ENCODE data around the gene UBE2O. TPM values are rescaled to one million over a fixed set of nuclear protein-coding genes. Genes with fewer than 3 reads are reported as not detected.

UBE2O gene
- total and polyA plus RNA-seq, 10 donors = 7.2 to 55.9 (median 30.4) TPM

DNA sequence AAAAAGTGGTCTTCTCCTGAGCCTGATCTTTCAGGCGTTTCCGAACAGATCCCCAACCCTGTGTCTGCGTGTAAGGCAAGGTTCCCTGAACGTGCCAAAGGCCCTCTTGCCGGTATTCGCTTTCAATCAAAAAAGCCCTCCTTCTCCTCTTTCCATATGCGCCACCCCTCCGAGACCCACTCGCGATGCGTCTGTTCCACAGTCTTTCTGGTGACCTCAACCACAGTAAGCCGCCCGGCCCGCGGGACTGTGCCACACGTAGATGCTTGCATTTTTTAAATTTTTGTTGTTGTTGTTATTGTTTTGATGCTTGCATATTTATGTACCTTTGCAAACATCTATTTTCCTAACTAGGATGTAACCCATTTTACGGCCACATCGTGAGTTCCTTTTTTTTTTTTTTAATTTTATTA, 98.6 kb downstream of the UBE2O start:
- Histone ChIP-seq H3K4me1 (peaks cover 6 to 35% (median 17%) of the 10 kb centered on the region in 6 donors), H3K27me3 (replicated peaks in 1 of 7) (no peaks in the 10 kb centered on the region), H3K36me3 (no peaks in the 10 kb centered on the region), H3K4me3 (peak overlapping the region; percentile 61 to 98 (median 90)), H3K9me3 (no peaks in the 10 kb centered on the region), H3K27ac (peak overlapping the region in 6 of 8 donors; percentile 87 to 93 (median 89))
- DNase-seq = peak; percentile 78
- intact Hi-C loops (cut with DNase I; ENCODE audit: low total_unique reads) = no loop called here
- TF ChIP-seq POLR2AphosphoS5 (IDR thresholded peaks at IDR 0.05) = no peak
- TF ChIP-seq, protein P1, sequence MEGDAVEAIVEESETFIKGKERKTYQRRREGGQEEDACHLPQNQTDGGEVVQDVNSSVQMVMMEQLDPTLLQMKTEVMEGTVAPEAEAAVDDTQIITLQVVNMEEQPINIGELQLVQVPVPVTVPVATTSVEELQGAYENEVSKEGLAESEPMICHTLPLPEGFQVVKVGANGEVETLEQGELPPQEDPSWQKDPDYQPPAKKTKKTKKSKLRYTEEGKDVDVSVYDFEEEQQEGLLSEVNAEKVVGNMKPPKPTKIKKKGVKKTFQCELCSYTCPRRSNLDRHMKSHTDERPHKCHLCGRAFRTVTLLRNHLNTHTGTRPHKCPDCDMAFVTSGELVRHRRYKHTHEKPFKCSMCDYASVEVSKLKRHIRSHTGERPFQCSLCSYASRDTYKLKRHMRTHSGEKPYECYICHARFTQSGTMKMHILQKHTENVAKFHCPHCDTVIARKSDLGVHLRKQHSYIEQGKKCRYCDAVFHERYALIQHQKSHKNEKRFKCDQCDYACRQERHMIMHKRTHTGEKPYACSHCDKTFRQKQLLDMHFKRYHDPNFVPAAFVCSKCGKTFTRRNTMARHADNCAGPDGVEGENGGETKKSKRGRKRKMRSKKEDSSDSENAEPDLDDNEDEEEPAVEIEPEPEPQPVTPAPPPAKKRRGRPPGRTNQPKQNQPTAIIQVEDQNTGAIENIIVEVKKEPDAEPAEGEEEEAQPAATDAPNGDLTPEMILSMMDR (IDR thresholded peaks at IDR 0.05 in 8 of 11, conservative IDR thresholded peaks at IDR 0.05 in 3 of 11) = no peak
- no peak for TF ChIP-seq POLR2A (IDR thresholded peaks at IDR 0.05)
- 1 to 2% (median 1%) methylated on average over 18 of the region's 18 CpGs for WGBS, 5 donors

DNA sequence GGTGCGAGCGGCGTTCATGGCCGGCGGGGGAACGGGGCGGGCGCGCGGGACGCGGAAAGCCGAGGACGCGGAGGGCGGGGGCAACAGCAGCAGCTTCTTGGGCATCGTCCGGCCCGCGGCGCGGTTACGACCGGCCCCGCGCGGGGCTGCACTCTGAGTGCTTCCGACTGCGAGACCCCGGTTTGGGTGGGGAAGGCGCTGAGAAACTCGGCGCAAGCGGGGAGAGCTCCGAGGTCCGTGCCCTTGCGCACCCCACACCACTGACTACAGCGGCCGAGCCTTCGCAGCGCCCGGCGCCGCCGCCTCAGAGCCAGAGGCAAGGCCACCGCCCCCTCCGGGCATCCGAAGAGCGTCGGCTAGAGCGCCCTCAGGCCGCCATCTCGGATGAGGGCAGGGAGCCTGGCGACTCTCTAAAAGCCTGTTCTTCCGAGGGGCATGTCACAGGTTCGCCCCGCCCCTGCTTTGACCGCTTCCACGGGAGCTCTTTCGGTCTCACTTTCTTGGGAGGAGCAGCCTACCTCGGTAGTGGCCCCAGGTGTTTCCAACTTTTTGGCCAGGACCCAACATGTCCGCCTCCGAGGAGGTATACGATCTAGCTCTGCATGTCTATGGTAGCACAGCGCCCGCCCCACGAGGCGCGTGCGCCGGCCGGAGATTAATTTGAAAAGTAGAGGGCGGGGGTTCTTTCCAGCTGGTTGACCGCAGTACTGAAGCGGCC, 99.2 kb downstream of the UBE2O start, which contains the start of gene PRPSAP1:
PRPSAP1 (minus strand) TSS at position 318 of the 718 bp plus-strand sequence; CDS start at position 105, 213 bp downstream.
- intact Hi-C loops (cut with DNase I; ENCODE audit: low total_unique reads) = no loop called here
- TF ChIP-seq POLR2A (IDR thresholded peaks at IDR 0.05) (peak in 1 of 3 donors; percentile 63), POLR2AphosphoS5 (IDR thresholded peaks at IDR 0.05) (peak; percentile 87 to 91 (median 91))
- TF ChIP-seq, protein P1 (IDR thresholded peaks at IDR 0.05 in 8 of 11, conservative IDR thresholded peaks at IDR 0.05 in 3 of 11) = peak; percentile 18 to 78 (median 59)
- WGBS, 5 donors = 0 to 1% (median 0%) methylated on average over 17 to 75 of the region's 75 CpGs

DNA sequence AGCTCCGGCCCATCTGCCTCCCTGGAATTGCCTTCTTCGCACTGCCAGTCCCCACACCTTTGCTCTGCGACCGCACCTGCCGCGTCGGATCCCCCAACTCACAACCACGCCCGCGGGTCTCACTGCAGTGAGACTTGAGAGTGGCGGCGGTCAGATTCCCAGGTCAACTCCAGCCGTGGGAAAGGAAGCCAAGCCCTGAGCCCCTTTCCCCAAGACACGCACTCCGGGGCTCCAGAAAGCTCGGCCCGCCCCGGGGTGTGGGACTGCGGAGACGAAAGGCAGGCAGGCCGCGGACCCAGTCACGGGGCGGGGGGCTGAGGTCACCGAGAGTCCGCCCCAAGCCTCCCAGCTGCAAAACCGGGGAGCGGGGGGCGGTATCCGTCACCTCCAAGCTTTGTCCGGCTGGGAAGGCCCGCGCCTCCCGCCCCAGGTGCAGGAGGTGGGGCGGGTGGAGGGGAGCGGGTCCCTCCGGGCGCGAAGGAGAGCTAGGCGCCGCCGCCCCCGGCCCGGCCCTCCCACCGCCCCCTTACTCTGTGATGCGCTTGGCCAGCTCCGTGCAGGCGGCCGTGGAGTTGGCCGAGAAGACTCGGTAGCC, 99.9 kb downstream of the UBE2O start:
- intact Hi-C loops (cut with DNase I; ENCODE audit: low total_unique reads) = no loop called here
- TF ChIP-seq, protein P1 (IDR thresholded peaks at IDR 0.05 in 8 of 11, conservative IDR thresholded peaks at IDR 0.05 in 3 of 11) = no peak
- TF ChIP-seq POLR2A (IDR thresholded peaks at IDR 0.05) (no peak), POLR2AphosphoS5 (IDR thresholded peaks at IDR 0.05) (no peak)
- Histone ChIP-seq H3K9me3 (no peaks in the 10 kb centered on the region), H3K27ac (peak overlapping the region; percentile 87 to 93 (median 90)), H3K4me3 (peak overlapping the region; percentile 61 to 98 (median 90)), H3K36me3 (peaks cover 0 to 8% (median 3%) of the 10 kb centered on the region in 6 donors), H3K27me3 (replicated peaks in 1 of 7) (no peaks in the 10 kb centered on the region), H3K4me1 (peaks cover 6 to 35% (median 17%) of the 10 kb centered on the region in 6 donors)
- WGBS, 5 donors = 0 to 2% (median 1%) methylated on average over 18 to 51 of the region's 51 CpGs
- DNase-seq = peak; percentile 81

More for the DNA sequence above, 99.2 kb downstream of the UBE2O start, which contains the start of gene PRPSAP1:
- no peaks in the 10 kb centered on the region for H3K9me3 ChIP-seq
- H3K4me3 ChIP-seq = peak within 1 kb of the TSS; percentile 61 to 98 (median 90)
- peak; percentile 97 for DNase-seq
- H3K36me3 ChIP-seq = peaks cover 0 to 1% (median 0%) of the 10 kb centered on the region in 6 donors
- H3K4me1 ChIP-seq = peaks cover 6 to 35% (median 17%) of the 10 kb centered on the region in 6 donors
- H3K27me3 ChIP-seq (replicated peaks in 1 of 7) = no peaks in the 10 kb centered on the region
- H3K27ac ChIP-seq = peak within 1 kb of the TSS; percentile 87 to 93 (median 90)

Measured in spleen (tissue), 11 donors.